GM19023 (cell line): ENCODE measurements around the gene TMEM255B.

ENCODE experiments used
- ATAC-seq: cut with Tn5 transposase; IDR thresholded peaks from one replicate; pipeline ENCODE4 v1.9.1; 2021; ENCODE audit warnings: mild to moderate bottlenecking, moderate library complexity; ENCODE audit not compliant: unreplicated experiment

TMEM255B gene

DNA sequence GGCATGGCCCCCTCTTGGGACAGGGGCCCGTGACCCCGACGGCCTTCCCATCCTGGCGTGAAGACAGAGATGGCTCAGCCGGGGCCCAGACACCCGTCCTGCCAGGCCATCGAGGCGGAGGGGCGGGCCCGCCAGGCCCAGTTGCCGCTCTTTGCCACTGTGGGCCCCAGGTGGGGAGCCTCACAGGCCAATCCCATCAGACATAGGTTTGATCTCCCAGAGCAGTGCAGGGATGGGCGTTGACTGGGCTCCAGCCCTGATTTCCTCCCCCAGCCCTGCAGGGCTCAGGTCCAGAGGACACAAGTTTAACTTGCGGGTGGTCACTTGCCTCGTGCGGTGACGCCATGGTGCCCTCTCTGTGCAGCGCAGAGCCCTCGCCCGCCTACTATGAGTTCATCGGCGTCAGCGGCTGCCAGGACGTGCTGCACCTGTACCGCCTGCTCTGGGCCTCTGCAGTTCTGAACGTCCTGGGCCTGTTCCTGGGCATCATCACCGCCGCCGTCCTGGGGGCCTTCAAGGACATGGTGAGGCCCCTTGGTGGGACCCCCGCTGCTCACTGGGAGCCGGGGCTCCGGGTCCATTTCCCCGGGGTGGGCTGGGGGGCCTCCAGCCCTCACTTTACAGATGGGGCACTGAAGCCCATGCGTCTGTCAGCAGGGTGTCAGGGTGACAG lies 42.4 kb downstream of the TMEM255B start:
- no peak for ATAC-seq

DNA sequence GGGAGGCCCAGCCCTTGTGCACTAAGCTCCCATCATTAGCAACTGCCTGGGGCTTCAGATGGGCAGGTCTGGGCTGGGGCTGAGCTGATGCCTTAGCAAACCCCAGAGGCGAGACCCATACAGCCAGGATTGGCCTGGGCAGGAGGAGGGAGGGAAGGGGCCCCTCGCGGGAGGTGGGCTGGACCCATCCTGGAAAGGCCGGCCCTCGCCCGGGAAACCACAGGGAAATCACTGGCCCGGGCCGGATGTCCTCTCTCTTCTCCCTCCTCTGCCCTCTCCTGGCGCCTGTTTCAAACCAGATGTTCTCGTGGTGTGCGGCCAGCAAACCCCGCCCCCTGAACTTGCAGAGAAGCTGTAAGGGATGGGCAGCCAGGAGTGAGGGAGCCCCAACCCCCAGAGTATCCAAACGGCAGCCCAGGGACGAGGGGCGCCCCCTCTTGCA lies 43.1 kb downstream of the TMEM255B start:
- no peak for ATAC-seq

DNA sequence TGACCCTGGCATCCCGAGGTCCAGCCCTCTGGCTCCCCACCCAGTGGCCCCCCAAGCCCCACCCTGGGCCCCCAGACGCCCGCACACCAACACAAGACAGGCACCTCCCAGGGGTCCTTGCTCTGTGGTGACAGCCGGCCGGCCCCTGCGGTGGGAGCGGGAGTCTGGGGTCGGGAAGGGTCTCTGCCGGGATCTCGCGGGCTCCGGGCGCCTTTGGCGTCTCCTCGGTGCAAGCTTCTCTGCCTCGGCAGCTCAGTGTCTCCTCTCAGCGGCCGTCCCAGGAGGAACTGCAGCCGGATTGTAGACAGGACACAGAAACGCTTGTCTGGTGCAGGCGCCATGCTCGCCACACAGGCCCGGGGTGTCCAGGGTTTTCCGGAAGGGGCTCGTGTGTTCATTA lies 43.7 kb downstream of the TMEM255B start:
- no peak for ATAC-seq

DNA sequence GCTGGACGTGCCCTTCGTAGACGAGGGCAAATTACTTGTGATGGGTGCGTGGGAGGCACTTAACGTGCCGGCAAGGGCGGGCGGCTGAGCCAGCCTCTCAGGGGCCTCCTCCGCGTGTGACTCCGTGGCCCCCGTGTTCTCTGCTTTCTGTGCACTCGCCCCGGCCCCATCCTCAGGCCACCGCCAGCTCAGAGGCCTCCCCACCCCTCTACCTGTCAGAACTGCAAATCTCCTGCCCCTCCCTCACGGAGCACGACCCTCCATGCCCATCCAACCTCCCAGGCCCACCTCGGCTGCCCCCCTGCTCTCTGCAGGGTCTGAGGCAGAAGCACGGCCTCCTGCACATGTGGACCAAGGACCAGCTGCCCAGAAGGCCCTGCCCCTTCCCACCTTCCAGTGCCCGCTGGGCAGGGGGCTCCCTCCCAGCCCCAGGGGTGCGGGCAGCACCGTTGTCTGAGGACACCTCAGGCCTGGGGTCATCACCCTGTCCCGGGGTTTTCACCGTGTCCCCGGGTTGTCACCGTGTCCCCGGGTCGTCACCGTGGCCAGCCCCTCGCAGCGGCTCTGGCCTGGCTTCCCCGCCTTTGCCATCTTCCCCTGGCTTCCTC lies 44.5 kb downstream of the TMEM255B start:
- no peak for ATAC-seq

DNA sequence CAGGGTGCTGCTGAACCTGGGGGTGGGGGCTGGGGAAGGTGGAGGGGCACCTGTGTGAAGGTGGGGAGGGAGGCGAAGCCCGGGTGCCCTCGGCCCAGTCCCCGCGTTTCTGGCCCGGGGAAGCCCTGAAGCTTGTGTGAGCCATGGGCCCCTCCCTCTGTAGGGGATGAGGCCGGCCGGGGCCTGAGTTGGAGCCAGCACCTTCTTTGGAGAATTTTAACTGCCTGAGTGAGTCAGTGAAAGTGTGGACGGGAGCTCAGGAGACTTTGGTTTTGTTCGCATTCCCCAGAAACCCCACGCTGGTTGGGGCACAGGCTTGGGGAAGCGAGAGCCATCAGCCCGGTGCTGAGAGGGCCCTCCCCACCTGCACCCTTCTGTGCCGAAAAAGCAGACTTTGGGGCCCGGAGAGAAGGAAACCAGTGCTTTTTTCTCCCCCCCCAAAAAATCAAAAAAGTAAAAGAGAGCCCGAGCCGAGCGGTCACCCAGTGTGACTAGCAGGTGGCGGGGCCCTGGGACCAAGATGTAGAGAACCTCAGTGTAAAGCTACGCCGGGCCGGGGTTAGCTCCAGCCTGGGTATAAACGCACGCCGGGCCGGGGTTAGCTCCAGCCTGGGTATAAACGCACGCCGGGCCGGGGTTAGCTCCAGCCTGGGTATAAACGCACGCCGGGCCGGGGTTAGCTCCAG lies 45.1 kb downstream of the TMEM255B start:
- no peak for ATAC-seq

DNA sequence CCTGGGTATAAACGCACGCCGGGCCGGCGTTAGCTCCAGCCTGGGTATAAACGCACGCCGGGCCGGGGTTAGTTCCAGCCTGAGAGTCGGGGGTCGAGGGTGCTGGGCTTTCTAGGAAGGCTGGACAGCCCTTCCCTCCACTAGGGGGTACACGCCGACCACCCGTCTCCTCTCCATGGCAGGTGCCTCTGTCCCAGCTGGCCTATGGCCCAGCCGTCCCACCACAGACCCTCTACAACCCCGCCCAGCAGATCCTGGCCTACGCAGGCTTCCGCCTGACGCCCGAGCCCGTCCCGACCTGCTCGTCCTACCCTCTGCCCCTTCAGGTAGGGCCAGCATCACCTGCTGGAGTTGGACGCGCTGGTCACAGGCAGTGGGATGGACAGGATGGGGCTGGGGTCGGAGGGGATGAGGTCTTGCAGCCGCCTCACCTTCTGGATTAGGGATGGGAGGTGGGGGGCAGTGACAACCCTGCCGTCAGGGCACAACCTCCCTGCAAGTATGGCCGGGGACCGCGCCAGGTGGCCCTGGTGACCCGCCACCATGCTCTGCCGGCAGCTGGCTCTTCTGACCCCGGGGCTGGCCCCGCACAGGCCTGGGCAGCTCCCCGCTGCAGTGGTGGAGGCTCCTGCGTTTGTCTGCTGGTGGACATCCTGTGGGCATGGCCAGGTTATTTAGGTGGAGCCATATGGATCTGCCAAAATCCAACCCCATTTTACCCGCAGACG lies 45.8 kb downstream of the TMEM255B start:
- no peak for ATAC-seq

DNA sequence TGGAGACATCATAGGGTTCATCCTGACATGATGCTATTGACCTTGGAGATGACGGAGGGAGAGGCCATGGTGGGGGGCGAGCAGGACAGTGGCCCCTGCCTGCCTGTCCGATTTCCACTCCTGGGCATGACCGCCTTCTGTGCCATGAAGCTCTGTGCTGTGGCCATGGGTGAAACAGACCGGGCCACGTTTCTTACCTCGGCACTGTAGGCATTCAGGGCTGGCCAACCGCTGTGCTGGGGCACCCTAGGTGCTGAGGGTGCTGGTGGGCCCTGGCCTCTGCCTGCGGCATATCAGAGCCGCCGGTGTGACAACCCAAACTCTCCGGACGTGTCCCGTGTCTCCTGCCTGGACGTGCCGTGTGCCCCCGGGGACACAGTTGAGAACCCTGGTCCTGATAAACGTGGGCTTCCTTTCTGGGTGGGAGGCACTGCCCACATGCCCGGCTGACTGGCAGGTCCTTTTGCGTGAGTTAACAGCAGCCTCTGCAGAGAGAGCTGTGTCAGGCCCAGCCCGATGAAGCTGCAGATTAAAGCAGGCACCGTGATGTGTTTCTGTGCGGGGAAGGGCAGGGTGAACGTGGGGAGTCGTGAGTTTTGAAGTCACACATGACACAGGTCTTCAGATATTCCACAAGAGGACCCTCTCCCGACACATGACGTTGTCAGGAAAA lies 46.5 kb downstream of the TMEM255B start:
- ATAC-seq, result no peak

DNA sequence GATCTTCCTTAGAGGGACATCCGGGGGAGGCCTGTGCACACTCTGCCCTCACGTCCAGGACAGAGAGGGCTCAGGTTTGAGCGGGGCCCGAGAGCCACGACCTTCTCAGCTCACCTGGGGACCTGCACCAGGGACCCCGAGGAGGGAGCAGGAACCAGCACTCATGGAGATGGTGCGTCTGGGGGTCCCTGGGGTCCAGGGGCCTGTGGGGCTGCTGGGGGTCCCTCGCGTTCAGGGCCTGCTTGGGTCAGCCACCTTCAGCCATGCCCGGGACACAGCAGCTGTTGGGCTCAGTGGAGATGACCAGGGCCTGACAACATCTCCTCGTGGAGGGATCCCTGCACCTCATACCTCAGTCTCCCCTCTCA lies 47.1 kb downstream of the TMEM255B start:
- ATAC-seq, result no peak

DNA sequence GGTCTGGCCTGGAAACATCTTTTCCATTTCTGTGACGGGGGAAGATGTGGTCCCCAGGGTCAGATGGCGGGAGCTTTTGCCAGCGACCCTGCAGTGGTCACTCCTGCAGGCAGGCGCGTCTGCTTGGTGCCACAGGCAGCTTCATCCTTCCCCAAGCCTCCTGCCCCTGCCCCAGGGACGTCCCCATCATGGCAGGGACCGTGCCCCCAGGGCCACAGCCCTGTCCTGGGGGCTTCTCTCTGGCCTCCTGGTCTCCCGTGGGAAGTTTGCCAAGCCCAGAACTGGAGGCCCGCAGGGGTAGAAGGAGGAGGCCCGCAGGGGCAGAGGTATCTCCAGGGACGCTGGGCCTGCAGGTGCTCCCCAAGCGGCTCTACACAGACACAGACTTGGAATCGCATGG lies 47.5 kb downstream of the TMEM255B start:
- no peak for ATAC-seq

DNA sequence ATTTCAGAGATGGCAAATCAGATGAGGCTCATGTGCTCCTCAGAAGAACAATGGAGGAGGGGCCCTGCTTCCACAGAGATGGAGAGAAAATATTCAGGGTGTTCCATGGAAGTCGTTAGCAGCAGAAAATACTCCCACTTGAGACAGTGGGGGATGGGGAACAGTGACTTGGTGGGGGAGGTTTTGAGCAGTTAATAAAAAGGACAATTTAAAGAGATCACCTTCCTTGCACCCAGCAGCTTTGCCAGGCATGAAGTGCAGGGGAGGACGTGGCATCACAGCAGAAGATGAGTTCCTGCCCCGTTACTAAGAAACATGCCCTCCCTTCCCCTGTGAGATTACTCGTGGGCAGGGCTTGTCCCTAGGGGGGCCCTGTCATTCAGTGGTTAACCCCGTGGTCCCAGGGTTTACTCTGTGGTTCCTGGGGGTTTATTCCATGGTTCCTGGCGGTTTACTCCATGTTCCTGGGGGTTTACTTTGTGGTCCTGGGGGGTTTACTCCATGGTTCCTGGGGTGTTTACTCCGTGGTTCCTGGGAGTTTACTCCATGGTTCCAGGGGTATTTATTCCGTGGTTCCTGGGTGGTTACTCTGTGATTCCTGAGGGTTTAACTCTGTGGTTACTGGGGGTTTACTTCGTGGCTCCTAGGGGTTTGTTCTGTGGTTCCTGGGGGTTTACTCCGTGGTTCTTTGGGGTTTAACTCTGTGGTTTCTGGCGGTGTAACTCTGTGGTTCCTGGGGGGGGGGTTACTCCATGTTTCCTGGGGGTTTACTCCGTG lies 49.2 kb downstream of the TMEM255B start:
- ATAC-seq, result no peak

DNA sequence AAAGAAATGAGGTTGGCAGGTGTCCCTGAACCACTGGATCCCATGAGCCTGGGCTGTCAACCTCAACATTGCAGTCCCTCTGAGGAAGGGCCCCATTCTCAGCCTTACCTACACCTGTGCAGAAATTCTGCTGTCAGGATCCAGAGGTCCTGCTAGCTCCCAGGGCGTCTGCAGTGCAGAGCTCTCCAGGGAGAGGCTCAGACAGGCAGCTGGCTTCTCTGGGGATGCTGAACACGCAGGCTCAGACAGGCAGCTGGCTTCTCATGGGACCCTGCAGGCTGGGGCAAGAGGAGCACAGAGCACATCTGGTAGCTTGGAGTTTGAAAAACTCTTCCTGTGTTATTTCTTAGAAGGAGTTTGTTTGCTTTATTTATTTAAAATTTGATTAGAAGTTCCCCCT lies 50.9 kb downstream of the TMEM255B start:
- no peak for ATAC-seq

DNA sequence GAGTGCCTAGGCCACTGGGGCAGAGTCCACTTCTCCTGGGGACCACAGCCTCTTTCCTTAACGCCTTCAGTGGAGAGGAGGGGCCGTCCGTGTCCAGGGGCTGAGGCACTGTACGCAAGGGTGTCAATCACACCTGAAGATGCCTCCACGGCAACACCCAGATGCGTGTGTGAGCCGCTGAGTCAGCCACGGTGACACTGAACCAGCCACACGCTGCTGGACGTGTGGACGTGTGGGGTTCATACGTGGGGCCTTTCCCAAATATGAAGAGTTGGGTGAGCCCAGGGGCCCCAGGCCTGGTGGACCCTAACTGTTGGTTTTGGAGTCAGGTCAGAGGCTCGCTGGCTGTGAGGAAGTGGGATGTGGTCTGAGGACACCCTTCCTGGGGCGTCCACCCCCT lies 51.6 kb downstream of the TMEM255B start:
- ATAC-seq, result no peak

DNA sequence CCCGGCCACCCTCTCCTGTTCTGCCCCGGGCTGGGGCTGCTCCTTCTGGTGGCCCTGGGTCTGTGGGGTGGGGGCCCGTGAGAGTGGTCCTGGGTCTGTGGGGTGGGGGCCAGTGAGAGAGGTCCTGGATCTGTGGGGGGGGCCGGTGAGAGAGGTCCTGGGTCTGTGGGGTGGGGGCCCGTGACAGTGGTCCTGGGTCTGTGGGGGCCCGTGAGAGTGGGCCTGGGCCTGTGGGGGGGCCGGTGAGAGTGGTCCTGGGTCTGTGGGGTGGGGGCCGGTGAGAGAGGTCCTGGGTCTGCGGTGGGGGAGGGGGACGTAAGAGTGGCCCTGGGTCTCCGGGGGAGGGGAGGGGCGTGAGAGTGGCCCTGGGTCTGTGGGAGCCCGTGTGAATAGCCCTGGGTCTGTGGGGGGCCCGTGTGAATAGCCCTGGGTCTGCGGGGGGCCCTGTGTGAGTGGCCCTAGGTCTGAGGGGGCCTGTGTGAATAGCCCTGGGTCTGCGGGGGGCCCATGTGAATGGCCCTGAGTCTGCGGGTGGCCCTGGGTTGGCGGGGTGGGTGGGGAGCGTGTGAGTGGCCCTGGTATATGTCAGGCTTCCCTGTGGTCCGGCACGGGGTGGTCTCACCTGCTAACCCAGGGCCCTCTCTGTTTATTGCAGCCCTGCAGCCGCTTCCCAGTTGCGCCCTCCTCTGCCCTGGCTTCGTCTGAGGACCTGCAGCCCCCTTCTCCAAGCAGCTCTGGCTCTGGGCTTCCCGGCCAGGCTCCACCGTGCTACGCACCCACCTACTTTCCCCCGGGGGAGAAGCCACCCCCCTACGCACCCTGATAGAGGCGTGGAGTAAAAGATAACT lies 52.3 kb downstream of the TMEM255B start:
- ATAC-seq, result no peak

DNA sequence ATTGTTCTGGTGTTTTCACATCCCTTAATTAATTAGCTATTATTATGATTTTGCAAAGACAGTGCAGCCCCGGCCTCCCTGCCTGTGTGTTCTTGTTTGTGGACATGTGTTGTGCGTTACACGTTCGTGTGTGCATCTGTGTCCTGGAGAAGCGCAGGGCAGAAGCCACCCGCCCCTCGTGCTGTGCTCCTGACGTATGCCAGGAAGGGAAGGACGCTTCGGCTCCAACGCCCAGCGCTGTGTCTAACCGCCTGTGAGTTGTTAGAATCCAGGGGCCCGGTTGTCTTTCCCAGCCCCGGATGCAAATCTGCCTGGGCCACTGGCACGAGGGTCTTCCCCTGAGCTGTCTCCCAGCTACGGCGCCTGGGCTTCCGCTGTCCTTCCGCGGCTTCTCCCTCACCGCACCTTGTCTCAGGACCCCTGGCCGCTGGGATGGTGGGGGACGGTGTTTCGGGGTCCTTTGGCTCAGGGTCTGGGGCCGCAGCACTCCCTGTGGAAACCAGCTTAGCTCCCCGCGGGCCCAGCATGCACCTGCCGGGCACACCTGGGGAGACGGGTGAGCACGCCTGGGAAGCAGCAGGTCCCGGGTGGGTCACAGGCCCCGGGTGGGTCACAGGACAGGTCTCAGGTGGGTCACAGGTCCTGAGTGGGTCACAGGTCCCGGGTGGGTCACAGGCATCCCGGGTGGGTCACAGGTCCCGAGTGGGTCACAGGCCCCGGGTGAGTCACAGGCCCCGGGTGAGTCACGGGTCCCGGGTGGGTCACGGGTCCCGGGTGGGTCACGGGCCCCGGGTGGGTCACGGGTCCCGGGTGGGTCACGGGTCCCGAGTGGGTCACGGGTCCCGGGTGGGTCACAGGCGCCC lies 53.4 kb downstream of the TMEM255B start:
- no peak for ATAC-seq

DNA sequence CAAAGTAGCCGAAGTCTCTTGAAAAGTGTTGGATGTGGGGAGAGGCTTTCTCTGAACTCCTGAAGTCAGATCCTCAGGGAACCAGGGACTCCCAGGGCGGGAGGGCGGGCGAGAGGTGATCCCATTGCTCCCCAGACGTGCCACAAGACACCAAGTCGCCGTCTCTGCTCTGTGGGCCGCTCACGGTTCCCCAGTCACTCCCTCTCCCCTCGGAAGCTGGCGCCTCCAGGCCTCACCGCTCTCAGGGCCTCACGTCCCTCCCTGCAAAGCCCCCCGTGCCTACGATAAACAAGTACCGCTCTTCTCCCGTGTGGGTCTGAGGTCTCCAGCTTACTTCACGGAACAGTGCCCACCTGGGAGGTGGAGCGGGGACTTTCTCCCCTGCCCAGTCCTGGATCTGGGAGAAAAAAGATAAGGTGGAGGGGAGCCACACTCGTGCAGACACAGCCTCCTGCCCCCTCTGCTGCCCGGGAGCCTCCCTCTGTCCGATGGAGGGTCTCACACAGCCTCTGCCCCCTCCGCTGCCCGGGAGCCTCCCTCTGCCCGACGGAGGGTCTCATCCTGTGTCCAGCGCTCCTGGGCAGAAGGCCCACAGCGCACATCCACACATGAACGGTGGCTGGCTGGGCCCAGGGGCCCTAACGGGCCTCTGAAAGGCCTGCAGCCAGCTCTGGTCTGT lies 54.2 kb downstream of the TMEM255B start:
- ATAC-seq, result no peak

DNA sequence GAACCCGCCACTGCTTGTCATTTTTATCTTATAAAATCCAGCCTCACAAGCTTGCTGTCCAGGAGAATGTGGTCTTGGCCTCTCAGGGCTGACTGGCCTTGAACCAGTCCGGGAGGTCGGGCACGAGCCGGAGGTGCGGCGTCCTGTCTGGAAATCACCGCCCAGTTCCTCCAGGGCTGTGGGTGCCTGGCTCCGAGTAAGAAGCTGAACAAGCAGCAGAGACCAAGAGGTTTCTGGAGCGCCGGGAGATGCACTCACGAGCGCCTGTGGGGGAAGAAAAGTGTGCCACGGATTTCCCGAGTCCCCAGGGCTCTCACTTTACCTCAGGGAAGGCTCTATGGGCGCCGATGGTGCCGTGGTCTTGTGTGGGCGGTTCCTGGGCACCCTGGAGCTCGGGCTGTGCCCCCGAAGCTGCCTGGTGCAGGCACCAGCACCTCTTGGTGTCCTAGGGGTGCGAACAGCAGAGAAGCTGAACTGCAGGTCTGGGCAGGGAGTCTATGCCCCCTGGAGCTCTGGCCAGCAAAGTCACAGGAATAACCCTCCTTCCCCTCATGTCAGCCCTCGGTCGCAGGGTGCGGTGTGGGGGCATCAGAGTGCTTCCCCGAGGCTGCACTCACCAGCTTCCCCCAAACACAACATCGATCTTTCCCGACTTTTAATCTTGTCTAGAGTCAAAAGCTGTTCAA lies 54.9 kb downstream of the TMEM255B start:
- no peak for ATAC-seq

DNA sequence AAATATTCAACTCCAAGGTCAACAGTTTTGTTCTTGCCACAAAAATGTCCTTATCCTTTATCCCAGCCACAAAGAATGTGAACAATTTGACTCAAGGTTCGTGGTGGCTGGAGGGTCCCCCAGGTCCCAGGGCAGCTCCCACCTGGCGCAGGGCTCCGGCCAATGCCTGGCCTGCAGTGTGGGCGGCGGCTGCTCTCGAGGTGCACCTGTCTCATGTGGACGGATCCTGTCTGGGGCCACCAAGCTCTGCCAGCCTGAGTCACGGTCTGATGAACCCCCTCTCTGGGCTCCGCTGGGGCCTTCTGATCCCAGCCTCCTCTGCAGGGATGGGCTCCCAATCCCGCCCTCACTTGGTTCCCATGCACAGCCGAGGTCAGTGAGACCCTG lies 55.4 kb downstream of the TMEM255B start:
- ATAC-seq, result no peak
